Lung (tissue), 12 donors: ENCODE measurements around the gene MCU. TPM values are rescaled to one million over a fixed set of nuclear protein-coding genes. Genes with fewer than 3 reads are reported as not detected.

Source experiments
- ATAC-seq: fragments of 200-7000 bp; cut with Tn5 transposase; one replicate; pipeline ENCODE4 v1.9.1; 2020; ENCODE audit warnings: moderate number of reproducible peaks; ENCODE audit not compliant: insufficient read depth, low FRiP score
- DNase-seq, 3 donors: peaks; one replicate each; pipeline ENCODE4 v3.0.0-alpha.2; 2013 to 2017
- H3K27ac ChIP-seq, 2 donors: one replicate each; pipeline ENCODE4 v1.5.1; 2013; ENCODE audit warnings: mild to moderate bottlenecking in 2 of 2, moderate library complexity in 2 of 2, control low read depth in 1 of 2, inconsistent platforms in 1 of 2, low read depth in 1 of 2, low read length in 1 of 2
- H3K27me3 ChIP-seq, 3 donors: one replicate each; pipeline ENCODE4 v1.5.1; 2013; ENCODE audit warnings: low read length in 2 of 3; ENCODE audit not compliant: control insufficient read depth in 3 of 3, insufficient read depth in 3 of 3
- H3K36me3 ChIP-seq, 4 donors: one replicate each; pipeline ENCODE4 v1.5.1; 2013; ENCODE audit warnings: low read length in 4 of 4, mild to moderate bottlenecking in 1 of 4, moderate library complexity in 1 of 4; ENCODE audit not compliant: control insufficient read depth in 4 of 4, insufficient read depth in 4 of 4
- H3K4me1 ChIP-seq, 5 donors: one replicate each; pipeline ENCODE4 v1.5.1; 2013; ENCODE audit warnings: low read length in 5 of 5, mild to moderate bottlenecking in 2 of 5, moderate library complexity in 1 of 5; ENCODE audit not compliant: control insufficient read depth in 5 of 5, insufficient read depth in 5 of 5
- H3K4me3 ChIP-seq: one replicate; pipeline ENCODE4 v1.5.1; 2013; ENCODE audit warnings: mild to moderate bottlenecking, control low read depth, moderate library complexity
- H3K9ac ChIP-seq, 2 donors: one replicate each; pipeline ENCODE4 v1.5.1; 2013; ENCODE audit warnings: low read length in 2 of 2, control low read depth in 1 of 2; ENCODE audit not compliant: insufficient read depth in 1 of 2
- H3K9me3 ChIP-seq, 4 donors: one replicate each; pipeline ENCODE4 v1.5.1; 2013; ENCODE audit warnings: low read length in 3 of 4, mild to moderate bottlenecking in 1 of 4, moderate library complexity in 1 of 4; ENCODE audit not compliant: control insufficient read depth in 4 of 4, insufficient read depth in 3 of 4
- CTCF ChIP-seq: IDR thresholded peaks from 2 replicates; pipeline ENCODE4 v1.5.1; 2012; ENCODE audit warnings: mild to moderate bottlenecking; ENCODE audit errors: control extremely low read depth, extremely low read depth
- WGBS, 2 donors: extraction: QIAGEN DNeasy Blood & Tissue Kit; methylation state at CpG; one replicate each; pipeline ENCODE4 v1.1.7; 2013; 5-methylcytosine and 5-hydroxymethylcytosine counted together
- polyA plus RNA-seq, 2 donors: library from polyadenylated mRNA; stranded (reverse); fragments of 200-250 nt; gene quantifications; one replicate each; pipeline ENCODE4 v1.2.1, GENCODE V29; 2013
- total RNA-seq, 2 donors: library from RNA; depleted of rRNA in 1 of 2; stranded (reverse); fragments of >200 nt in 1 of 2; gene quantifications; one replicate each; pipeline ENCODE4 v1.2.1, GENCODE V29; 2014 to 2021
- donor health status: control.
- donor health status: control.
- donor health status: Bipolar disorder and iron deficiency.
- donor health status: healthy.
- donor health status: DM: yes; HTN: yes; CAD: no.

Gene MCU
- total and polyA plus RNA-seq, 4 donors, result 23.1 to 70.7 (median 29.0) TPM

- Histone ChIP-seq H3K4me1 (no peaks in the 10 kb centered on the region), H3K9ac (no peak overlapping the region), H3K4me3 (no peak overlapping the region), H3K9me3 (no peaks in the 10 kb centered on the region), H3K27ac (no peak overlapping the region), H3K36me3 (peaks cover 0 to 6% (median under 1%) of the 10 kb centered on the region in 4 donors), H3K27me3 (no peaks in the 10 kb centered on the region)
- DNase-seq, result no peak
- TF ChIP-seq CTCF, result no peak
- ATAC-seq, result no peak
Observed at GRCh38 chr10:72840319-72840718, 148.4 kb downstream of the MCU start.

GRCh38 chr10:72841487-72841886 lies 149.5 kb downstream of the MCU start:
- Histone ChIP-seq H3K9ac (no peak overlapping the region), H3K4me1 (no peaks in the 10 kb centered on the region), H3K27me3 (no peaks in the 10 kb centered on the region), H3K36me3 (peaks cover 0 to 3% (median 0%) of the 10 kb centered on the region in 4 donors), H3K4me3 (no peak overlapping the region), H3K9me3 (no peaks in the 10 kb centered on the region), H3K27ac (no peak overlapping the region)
- no peak for ATAC-seq
- no peak for DNase-seq
- WGBS, 2 donors, result 77 to 89% methylated on average over 5 of the region's 5 CpGs
- no peak for TF ChIP-seq CTCF

GRCh38 chr10:72842164-72842563 lies 150.2 kb downstream of the MCU start:
- ATAC-seq, result no peak
- no peak for TF ChIP-seq CTCF

GRCh38 chr10:72846238-72846637 lies 154.3 kb downstream of the MCU start:
- DNase-seq (no peak), ATAC-seq (no peak)
- Histone ChIP-seq H3K9me3 (no peaks in the 10 kb centered on the region), H3K27me3 (no peaks in the 10 kb centered on the region), H3K9ac (no peak overlapping the region), H3K4me1 (no peaks in the 10 kb centered on the region), H3K27ac (no peak overlapping the region), H3K36me3 (peaks cover 0 to 2% (median 0%) of the 10 kb centered on the region in 4 donors), H3K4me3 (no peak overlapping the region)
- WGBS, 2 donors, result 84 to 91% methylated on average over 7 of the region's 7 CpGs
- TF ChIP-seq CTCF, result no peak

More at GRCh38 chr10:72842164-72842563, 150.2 kb downstream of the MCU start:
- peaks cover 0 to 3% (median 0%) of the 10 kb centered on the region in 4 donors for H3K36me3 ChIP-seq
- H3K27ac ChIP-seq, result no peak overlapping the region
- H3K4me1 ChIP-seq, result no peaks in the 10 kb centered on the region
- no peaks in the 10 kb centered on the region for H3K27me3 ChIP-seq
- no peak overlapping the region for H3K9ac ChIP-seq
- H3K4me3 ChIP-seq, result no peak overlapping the region
- WGBS, 2 donors, result 95% methylated on average over 2 of the region's 2 CpGs
- no peak for DNase-seq
- H3K9me3 ChIP-seq, result no peaks in the 10 kb centered on the region
